Fibroblast of the aortic adventitia (primary cell): ENCODE data around the gene DNAL1. TPM values are rescaled to one million over a fixed set of nuclear protein-coding genes. Genes with fewer than 3 reads are reported as not detected.
"Not testable (repeated sequence)": the region's sequence is repeated elsewhere in the genome, so short reads cannot be mapped to it uniquely, and the experiment has no call there.

Experiments used
- DNase-seq: peaks from one replicate; pipeline ENCODE4 v3.0.0-alpha.2; 2010; ENCODE audit warnings: low read depth
- H3K4me3 ChIP-seq: 2 replicates; pipeline ENCODE4 v1.5.1; 2011; ENCODE audit warnings: low read depth, mild to moderate bottlenecking, control low read depth, low read length, moderate library complexity
- CTCF ChIP-seq: IDR thresholded peaks from 2 replicates; pipeline ENCODE4 v1.5.1; 2011; ENCODE audit warnings: mild to moderate bottlenecking, low read length, control low read depth, inconsistent platforms; ENCODE audit not compliant: insufficient read depth
- total RNA-seq: library from RNA; depleted of rRNA; stranded (reverse); fragments of >200 nt; gene quantifications from 2 replicates; pipeline ENCODE4 v1.2.3, GENCODE V29; 2012; ENCODE audit warnings: low replicate concordance

The DNAL1 gene
- total RNA-seq, 1 donor = 12.7 TPM

GRCh38 chr14:73623504-73624054, 21.2 kb upstream of the DNAL1 start:
- H3K4me3 ChIP-seq = no peak overlapping the region
- no peak for DNase-seq
- no peak for TF ChIP-seq CTCF

GRCh38 chr14:73625706-73626105, 19.1 kb upstream of the DNAL1 start:
- DNase-seq = no peak
- TF ChIP-seq CTCF = no peak
- no peak overlapping the region for H3K4me3 ChIP-seq

GRCh38 chr14:73627151-73627558, 17.6 kb upstream of the DNAL1 start:
- no peak overlapping the region for H3K4me3 ChIP-seq
- DNase-seq = no peak
- TF ChIP-seq CTCF = no peak

GRCh38 chr14:73630009-73630780, 14.6 kb upstream of the DNAL1 start:
- H3K4me3 ChIP-seq = no peak overlapping the region
- DNase-seq = no peak
- TF ChIP-seq CTCF = no peak

- peak; percentile 83 for DNase-seq
- peak; percentile 84 for TF ChIP-seq CTCF
- H3K4me3 ChIP-seq = peak overlapping the region; percentile 50
These were observed 11.4 kb upstream of the DNAL1 start for GRCh38 chr14:73633116-73634010.

- peak; percentile 30 for TF ChIP-seq CTCF
- H3K4me3 ChIP-seq = peak overlapping the region; percentile 50
- no peak for DNase-seq
These were observed 10.6 kb upstream of the DNAL1 start for GRCh38 chr14:73634011-73634833.

- not testable (repeated sequence) for H3K4me3 ChIP-seq, DNase-seq
These were observed 8.4 kb upstream of the DNAL1 start for GRCh38 chr14:73636355-73636754.
